Gastroesophageal sphincter (tissue), 4 donors: ENCODE measurements around the gene FAAH2. TPM values are rescaled to one million over a fixed set of nuclear protein-coding genes. Genes with fewer than 3 reads are reported as not detected.
"Not testable (repeated sequence)": the region's sequence is repeated elsewhere in the genome, so short reads cannot be mapped to it uniquely, and the experiment has no call there.

Source experiments
- ATAC-seq: fragments of 150-250 bp; one replicate; pipeline ENCODE4 v1.9.1; 2016; ENCODE audit warnings: mild to moderate bottlenecking, moderate library complexity
- H3K27ac ChIP-seq, 4 donors: fragments of 200-600 bp; sonication (generic) in 3 of 4; 1 replicate in 3 of 4; 2 replicates in 1 of 4; pipeline ENCODE4 v1.5.1; 2016 to 2019
- H3K27me3 ChIP-seq: fragments of 200-600 bp; sonication (generic); one replicate; pipeline ENCODE4 v1.5.1; 2019
- H3K36me3 ChIP-seq, 2 donors: fragments of 200-600 bp; sonication (generic); one replicate each; pipeline ENCODE4 v1.5.1; 2019; ENCODE audit warnings: control low read depth in 1 of 2
- H3K4me1 ChIP-seq, 3 donors: fragments of 200-600 bp; sonication (generic); 1 replicate in 2 of 3; 2 replicates in 1 of 3; pipeline ENCODE4 v1.5.1; 2016 to 2019; ENCODE audit warnings: control low read depth in 2 of 3
- H3K4me3 ChIP-seq, 2 donors: fragments of 200-600 bp; sonication (generic); one replicate each; pipeline ENCODE4 v1.5.1; 2019; ENCODE audit warnings: mild to moderate bottlenecking in 1 of 2, moderate library complexity in 1 of 2
- H3K9me3 ChIP-seq, 3 donors: fragments of 200-600 bp; sonication (generic); one replicate each; pipeline ENCODE4 v1.5.1; 2017 to 2019; ENCODE audit warnings: control low read depth in 2 of 3
- CTCF ChIP-seq, 4 experiments: fragments of 200-600 bp in 2 of 4; fragments of 450-650 bp in 2 of 4; sonication (generic) in 1 of 4; IDR thresholded peaks; one replicate each; pipeline ENCODE4 v1.5.1; 2017 to 2019; ENCODE audit warnings: antibody characterized with exemption in 4 of 4, mild to moderate bottlenecking in 2 of 4, moderate library complexity in 2 of 4
- EP300 ChIP-seq: sonication (generic); formaldehyde crosslinking; IDR thresholded peaks from one replicate; pipeline ENCODE4 v1.6.1; 2017; ENCODE audit warnings: antibody characterized with exemption, mild to moderate bottlenecking
- POLR2A ChIP-seq, 2 donors: fragments of 450-650 bp; IDR thresholded peaks; one replicate each; pipeline ENCODE4 v1.6.1; 2017; ENCODE audit warnings: antibody characterized with exemption in 2 of 2, mild to moderate bottlenecking in 2 of 2, moderate library complexity in 1 of 2
- POLR2AphosphoS5 ChIP-seq: sonication (generic); formaldehyde crosslinking; IDR thresholded peaks from one replicate; pipeline ENCODE4 v1.6.1; 2017; ENCODE audit warnings: antibody characterized with exemption
- WGBS, 2 donors: methylation state at CpG; one replicate each; pipeline ENCODE4 v1.1.5; 2018; ENCODE audit warnings: low coverage in 1 of 2; 5-methylcytosine and 5-hydroxymethylcytosine counted together
- total RNA-seq, 4 donors: library from RNA; depleted of rRNA; stranded (reverse); fragments of >200 nt; gene quantifications; one replicate each; pipeline ENCODE4 v1.1.0, GENCODE V29; 2016

FAAH2 gene
- total RNA-seq, 4 donors from 2014 or later = 0.13 to 0.62 (median 0.42) TPM; not detected in 1

- no peak for ATAC-seq
- WGBS, 2 donors = 75 to 95% methylated on average over 4 of the region's 4 CpGs
Measured at GRCh38 chrX:57379296-57379695, 92.8 kb downstream of the FAAH2 start.

GRCh38 chrX:57380026-57380796 is 93.7 kb downstream of the FAAH2 start:
- TF ChIP-seq CTCF (IDR thresholded peaks at IDR 0.05) (no peak), EP300 (no peak), POLR2AphosphoS5 (no peak), POLR2A (IDR thresholded peaks at IDR 0.05) (no peak)
- ATAC-seq = no peak
- 72 to 86% methylated on average over 3 of the region's 3 CpGs for WGBS, 2 donors

More at GRCh38 chrX:57379296-57379695, 92.8 kb downstream of the FAAH2 start:
- H3K4me1 ChIP-seq = no peaks in the 10 kb centered on the region
- H3K9me3 ChIP-seq = no peaks in the 10 kb centered on the region
- no peaks in the 10 kb centered on the region for H3K36me3 ChIP-seq
- H3K27ac ChIP-seq = no peak overlapping the region
- no peak overlapping the region for H3K4me3 ChIP-seq
- no peak for TF ChIP-seq CTCF (IDR thresholded peaks at IDR 0.05)
- H3K27me3 ChIP-seq = no peaks in the 10 kb centered on the region

GRCh38 chrX:57394162-57394561 is 107.7 kb downstream of the FAAH2 start:
- not testable (repeated sequence) for H3K9me3 ChIP-seq, H3K27me3 ChIP-seq, ATAC-seq, H3K4me3 ChIP-seq, H3K4me1 ChIP-seq, H3K27ac ChIP-seq, H3K36me3 ChIP-seq
- WGBS, 2 donors = 100% methylated on average over 1 of the region's 7 CpGs; no CpG with 5 or more reads in 1 of the 2 donors

More at GRCh38 chrX:57380026-57380796, 93.7 kb downstream of the FAAH2 start:
- Histone ChIP-seq H3K27ac (no peak overlapping the region), H3K27me3 (no peaks in the 10 kb centered on the region), H3K9me3 (no peaks in the 10 kb centered on the region), H3K36me3 (no peaks in the 10 kb centered on the region), H3K4me3 (no peak overlapping the region), H3K4me1 (no peaks in the 10 kb centered on the region)

GRCh38 chrX:57403191-57403590 is 116.7 kb downstream of the FAAH2 start:
- H3K27me3 ChIP-seq, ATAC-seq, H3K36me3 ChIP-seq, H3K27ac ChIP-seq, H3K4me3 ChIP-seq, H3K4me1 ChIP-seq: not testable (repeated sequence)
- H3K9me3 ChIP-seq = peaks cover 0 to 17% (median 0%) of the 10 kb centered on the region in 3 donors
- 75 to 93% methylated on average over 2 to 3 of the region's 5 CpGs for WGBS, 2 donors

- H3K36me3 ChIP-seq = no peaks in the 10 kb centered on the region
- no peaks in the 10 kb centered on the region for H3K4me1 ChIP-seq
- peaks cover 0 to 17% (median 0%) of the 10 kb centered on the region in 3 donors for H3K9me3 ChIP-seq
- WGBS, 2 donors = 50% methylated on average over 5 of the region's 5 CpGs; no CpG with 5 or more reads in 1 of the 2 donors
- H3K27ac ChIP-seq = no peak overlapping the region
- H3K27me3 ChIP-seq = no peaks in the 10 kb centered on the region
- TF ChIP-seq POLR2A (IDR thresholded peaks at IDR 0.05) = no peak
- TF ChIP-seq CTCF (IDR thresholded peaks at IDR 0.05) = no peak
- TF ChIP-seq EP300 = no peak
- TF ChIP-seq POLR2AphosphoS5 = no peak
- ATAC-seq = no peak
- no peak overlapping the region for H3K4me3 ChIP-seq
Measured at GRCh38 chrX:57406149-57406548, 119.6 kb downstream of the FAAH2 start.

GRCh38 chrX:57417827-57418226 is 131.3 kb downstream of the FAAH2 start:
- Histone ChIP-seq H3K27ac (no peak overlapping the region), H3K4me3 (no peak overlapping the region), H3K4me1 (no peaks in the 10 kb centered on the region), H3K27me3 (no peaks in the 10 kb centered on the region), H3K9me3 (no peaks in the 10 kb centered on the region), H3K36me3 (no peaks in the 10 kb centered on the region)
- TF ChIP-seq CTCF (IDR thresholded peaks at IDR 0.05) = no peak
- TF ChIP-seq EP300 = no peak
- no peak for TF ChIP-seq POLR2A (IDR thresholded peaks at IDR 0.05)
- no peak for TF ChIP-seq POLR2AphosphoS5
- no peak for ATAC-seq
- WGBS, 2 donors = no CpG with 5 or more reads among the region's 4 CpGs
